Measurements from ENCODE around the gene ERP29. TPM values are rescaled to one million over a fixed set of nuclear protein-coding genes. Genes with fewer than 3 reads are reported as not detected.

The ERP29 gene
- total RNA-seq, 4 donors from 2014 or later: 18.6 to 47.9 (median 44.1) TPM

DNA sequence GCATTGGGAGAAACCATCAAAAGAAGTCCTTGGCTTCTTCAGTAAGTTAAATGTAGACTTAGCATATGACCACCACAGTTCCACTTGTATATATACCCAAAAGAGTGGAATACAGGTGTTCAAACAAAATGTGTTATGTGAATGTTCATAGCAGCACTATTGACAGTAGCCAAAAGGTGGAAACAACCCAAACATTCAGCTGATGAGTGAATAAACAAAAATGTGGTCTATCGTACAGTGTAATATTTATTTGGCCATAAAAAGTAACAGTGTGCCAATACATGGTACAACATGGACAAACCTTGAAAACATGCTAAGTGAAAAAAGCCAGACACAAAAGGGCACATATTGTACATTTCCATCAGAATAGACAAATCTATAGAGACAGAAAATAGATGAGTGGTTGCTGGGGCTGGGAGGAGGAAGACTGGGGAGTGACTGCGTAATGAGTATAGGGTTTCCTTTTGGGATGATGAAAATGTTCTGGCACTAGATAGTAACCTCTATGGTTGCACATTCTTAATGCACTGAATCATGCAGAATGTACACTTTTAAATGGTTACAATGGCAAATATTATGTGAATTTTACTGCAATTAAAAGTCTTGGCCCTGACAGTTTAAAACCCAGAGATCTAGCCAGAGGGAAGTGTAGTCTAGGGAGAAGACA lies 5.5 kb downstream of the ERP29 start:
- TF ChIP-seq, protein P1, sequence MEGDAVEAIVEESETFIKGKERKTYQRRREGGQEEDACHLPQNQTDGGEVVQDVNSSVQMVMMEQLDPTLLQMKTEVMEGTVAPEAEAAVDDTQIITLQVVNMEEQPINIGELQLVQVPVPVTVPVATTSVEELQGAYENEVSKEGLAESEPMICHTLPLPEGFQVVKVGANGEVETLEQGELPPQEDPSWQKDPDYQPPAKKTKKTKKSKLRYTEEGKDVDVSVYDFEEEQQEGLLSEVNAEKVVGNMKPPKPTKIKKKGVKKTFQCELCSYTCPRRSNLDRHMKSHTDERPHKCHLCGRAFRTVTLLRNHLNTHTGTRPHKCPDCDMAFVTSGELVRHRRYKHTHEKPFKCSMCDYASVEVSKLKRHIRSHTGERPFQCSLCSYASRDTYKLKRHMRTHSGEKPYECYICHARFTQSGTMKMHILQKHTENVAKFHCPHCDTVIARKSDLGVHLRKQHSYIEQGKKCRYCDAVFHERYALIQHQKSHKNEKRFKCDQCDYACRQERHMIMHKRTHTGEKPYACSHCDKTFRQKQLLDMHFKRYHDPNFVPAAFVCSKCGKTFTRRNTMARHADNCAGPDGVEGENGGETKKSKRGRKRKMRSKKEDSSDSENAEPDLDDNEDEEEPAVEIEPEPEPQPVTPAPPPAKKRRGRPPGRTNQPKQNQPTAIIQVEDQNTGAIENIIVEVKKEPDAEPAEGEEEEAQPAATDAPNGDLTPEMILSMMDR (IDR thresholded peaks at IDR 0.05; ENCODE audit: low read depth): no peak

DNA sequence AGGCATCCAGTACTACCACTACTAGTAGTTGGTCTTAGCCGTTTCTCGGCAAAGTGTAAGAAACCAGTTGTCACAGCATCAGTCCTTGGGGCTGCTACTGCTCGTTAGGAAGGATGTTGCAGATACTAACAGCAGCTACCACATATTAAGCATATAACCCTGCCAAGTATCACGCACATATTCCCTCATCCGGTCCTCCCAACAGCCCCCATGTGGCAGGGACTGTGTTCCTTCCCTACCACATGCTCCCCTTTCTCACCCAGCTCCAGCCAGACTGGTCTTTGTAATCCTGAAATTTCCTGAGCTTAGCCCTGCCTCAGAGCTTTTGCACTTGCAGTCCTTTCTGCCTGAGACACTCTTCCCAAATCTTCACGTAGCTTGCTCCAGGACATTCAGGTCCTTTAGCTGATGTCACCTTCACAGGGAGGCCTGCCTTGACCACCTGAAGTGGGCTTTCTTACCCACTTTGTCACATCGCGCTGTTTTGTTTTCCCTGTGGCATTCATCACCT lies 7.8 kb downstream of the ERP29 start:
- TF ChIP-seq, protein P1 (IDR thresholded peaks at IDR 0.05; ENCODE audit: low read depth): no peak

DNA sequence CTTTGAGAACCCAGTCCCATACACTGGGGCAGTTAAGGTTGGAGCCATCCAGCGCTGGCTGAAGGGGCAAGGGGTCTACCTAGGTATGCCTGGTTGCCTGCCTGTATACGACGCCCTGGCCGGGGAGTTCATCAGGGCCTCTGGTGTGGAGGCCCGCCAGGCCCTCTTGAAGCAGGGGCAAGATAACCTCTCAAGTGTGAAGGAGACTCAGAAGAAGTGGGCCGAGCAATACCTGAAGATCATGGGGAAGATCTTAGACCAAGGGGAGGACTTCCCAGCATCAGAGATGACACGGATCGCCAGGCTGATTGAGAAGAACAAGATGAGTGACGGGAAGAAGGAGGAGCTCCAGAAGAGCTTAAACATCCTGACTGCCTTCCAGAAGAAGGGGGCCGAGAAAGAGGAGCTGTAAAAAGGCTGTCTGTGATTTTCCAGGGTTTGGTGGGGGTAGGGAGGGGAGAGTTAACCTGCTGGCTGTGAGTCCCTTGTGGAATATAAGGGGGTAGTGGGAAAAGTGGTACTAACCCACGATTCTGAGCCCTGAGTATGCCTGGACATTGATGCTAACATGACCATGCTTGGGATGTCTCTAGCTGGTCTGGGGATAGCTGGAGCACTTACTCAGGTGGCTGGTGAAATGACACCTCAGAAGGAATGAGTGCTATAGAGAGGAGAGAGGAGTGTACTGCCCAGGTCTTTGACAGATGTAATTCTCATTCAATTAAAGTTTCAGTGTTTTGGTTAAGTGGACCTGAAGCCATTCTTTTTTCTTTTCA lies 9.2 kb downstream of the ERP29 start:
- TF ChIP-seq, protein P1 (IDR thresholded peaks at IDR 0.05; ENCODE audit: low read depth): no peak

DNA sequence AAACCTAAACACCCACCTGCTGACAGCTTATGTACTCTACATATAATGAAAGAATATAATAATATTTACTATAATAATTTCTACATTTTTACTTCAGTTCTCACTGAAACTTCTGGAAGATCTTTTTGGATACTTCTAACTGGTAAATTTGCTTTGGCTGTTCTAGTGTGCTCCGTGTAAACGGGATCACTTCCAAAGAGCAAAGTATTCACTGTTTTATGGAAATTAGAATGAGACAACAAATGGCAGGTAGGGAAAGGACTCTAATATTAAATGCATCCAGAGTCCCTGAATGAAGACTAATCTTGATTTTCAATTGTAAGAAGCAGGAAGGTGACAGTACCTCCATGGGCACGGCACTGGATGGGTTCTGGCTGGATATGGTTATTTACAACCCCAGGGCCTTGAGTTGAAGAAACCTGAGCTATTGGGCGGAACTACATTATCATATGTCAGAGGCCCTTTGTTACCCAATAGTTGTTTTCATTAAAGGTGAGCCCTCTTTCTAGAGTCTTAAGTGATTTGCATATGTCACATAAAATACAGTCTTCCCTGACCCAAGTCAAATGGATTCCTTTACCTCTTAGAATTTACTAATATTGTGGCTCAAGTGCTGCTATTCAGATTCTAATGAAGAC lies 10.7 kb downstream of the ERP29 start:
- TF ChIP-seq, protein P1 (IDR thresholded peaks at IDR 0.05; ENCODE audit: low read depth): no peak

DNA sequence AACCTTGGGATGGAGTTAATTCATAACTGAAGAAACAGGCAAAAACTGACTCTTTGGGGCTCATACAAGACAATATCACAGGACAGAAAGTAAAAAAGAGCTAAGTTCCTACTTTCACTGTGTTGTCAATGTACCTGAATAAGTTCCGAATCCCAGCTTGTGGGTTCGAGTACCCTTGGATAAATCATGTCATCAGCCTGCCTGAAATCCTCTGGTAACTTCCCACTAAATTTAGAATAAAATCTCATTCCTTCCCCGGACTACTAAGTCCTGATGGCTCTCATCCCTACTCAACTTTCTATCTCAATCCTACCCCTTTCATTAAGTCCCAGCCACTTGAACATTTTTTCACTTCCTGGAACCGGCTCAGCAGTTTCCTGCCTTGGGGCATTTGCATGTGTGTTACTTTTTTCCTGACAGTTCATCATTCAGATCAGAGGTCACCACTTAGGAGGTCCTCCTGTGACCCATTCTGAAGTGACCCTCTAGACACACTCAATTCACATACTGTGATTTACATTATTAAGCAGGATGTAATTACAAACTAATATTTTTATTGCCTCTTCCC lies 12.7 kb downstream of the ERP29 start:
- TF ChIP-seq, protein P1 (IDR thresholded peaks at IDR 0.05; ENCODE audit: low read depth): no peak

DNA sequence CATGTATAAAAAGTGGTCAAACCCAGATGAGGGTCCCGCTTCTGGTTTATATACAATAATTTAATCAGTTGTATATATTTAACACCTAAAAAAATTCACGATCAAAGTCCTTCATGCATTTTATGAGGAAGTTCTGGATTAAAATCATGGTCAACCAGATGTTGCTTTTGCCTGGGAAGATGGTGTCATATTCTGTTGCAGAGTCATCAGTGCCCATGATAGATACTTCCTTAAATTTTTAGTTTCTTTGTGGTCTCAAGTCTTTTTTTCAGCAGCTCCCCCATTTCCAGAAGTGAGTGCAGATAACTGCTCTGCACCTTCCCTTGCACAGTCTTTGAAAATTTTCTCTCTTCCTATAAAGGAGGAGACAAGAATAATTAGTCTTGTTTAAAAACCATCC lies 16.1 kb downstream of the ERP29 start:
- TF ChIP-seq, protein P1 (IDR thresholded peaks at IDR 0.05; ENCODE audit: low read depth): no peak

DNA sequence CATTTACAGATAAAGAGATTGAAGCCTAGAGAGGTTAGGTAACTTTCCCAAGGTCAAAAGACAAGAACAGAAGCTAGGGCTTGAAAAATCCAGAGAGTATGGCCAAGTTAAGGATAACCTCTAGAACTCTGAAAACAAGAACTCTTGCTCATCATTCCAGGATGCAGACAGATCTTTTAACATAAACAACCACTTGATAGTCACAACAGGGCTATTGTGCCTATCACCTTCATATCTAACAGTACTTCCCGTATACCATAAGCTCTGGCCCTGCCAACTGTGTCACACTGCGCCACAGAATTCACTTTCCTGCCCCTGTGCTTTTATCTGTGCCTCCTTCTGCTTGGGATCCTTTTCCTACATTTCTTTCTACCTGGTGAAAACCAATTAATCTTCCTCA lies 18.2 kb downstream of the ERP29 start:
- TF ChIP-seq, protein P1 (IDR thresholded peaks at IDR 0.05; ENCODE audit: low read depth): no peak

Measured in subcutaneous adipose tissue (tissue), 4 donors.